Astrocyte of the spinal cord (primary cell): ENCODE results near the gene SLC2A9.
"Not testable (repeated sequence)": the region's sequence is repeated elsewhere in the genome, so short reads cannot be mapped to it uniquely, and the experiment has no call there.

Source experiments
- DNase-seq: peaks from one replicate; pipeline ENCODE4 v3.0.0; 2011; ENCODE audit warnings: low read depth, low spot score
- H3K4me3 ChIP-seq: 2 replicates; pipeline ENCODE4 v1.5.1; 2011; ENCODE audit warnings: low read depth, mild to moderate bottlenecking, low read length, moderate library complexity
- in situ Hi-C: cut with HindIII; loops from 2 replicates; pipeline ENCODE4 v1.10.0; 2017; ENCODE audit warnings: low sequenced_read_pairs
- TF ChIP-seq, protein P1 (sequence below): IDR thresholded peaks from 2 replicates; pipeline ENCODE4 v1.5.1; 2012; ENCODE audit warnings: low read depth, mild to moderate bottlenecking, low read length, inconsistent platforms

The SLC2A9 gene

GRCh38 chr4:9983211-9983610 lies 38.1 kb downstream of the SLC2A9 start:
- in situ Hi-C loops = no loop called here
- TF ChIP-seq, protein P1, sequence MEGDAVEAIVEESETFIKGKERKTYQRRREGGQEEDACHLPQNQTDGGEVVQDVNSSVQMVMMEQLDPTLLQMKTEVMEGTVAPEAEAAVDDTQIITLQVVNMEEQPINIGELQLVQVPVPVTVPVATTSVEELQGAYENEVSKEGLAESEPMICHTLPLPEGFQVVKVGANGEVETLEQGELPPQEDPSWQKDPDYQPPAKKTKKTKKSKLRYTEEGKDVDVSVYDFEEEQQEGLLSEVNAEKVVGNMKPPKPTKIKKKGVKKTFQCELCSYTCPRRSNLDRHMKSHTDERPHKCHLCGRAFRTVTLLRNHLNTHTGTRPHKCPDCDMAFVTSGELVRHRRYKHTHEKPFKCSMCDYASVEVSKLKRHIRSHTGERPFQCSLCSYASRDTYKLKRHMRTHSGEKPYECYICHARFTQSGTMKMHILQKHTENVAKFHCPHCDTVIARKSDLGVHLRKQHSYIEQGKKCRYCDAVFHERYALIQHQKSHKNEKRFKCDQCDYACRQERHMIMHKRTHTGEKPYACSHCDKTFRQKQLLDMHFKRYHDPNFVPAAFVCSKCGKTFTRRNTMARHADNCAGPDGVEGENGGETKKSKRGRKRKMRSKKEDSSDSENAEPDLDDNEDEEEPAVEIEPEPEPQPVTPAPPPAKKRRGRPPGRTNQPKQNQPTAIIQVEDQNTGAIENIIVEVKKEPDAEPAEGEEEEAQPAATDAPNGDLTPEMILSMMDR = no peak
- no peak for DNase-seq
- H3K4me3 ChIP-seq = no peak overlapping the region

- DNase-seq, in situ Hi-C loops, H3K4me3 ChIP-seq: not testable (repeated sequence)
Measured at GRCh38 chr4:9981899-9982298, 39.4 kb downstream of the SLC2A9 start.

GRCh38 chr4:9980898-9981297 lies 40.4 kb downstream of the SLC2A9 start:
- in situ Hi-C loops = no loop called here
- no peak for DNase-seq
- TF ChIP-seq, protein P1 = no peak
- H3K4me3 ChIP-seq = no peak overlapping the region

DNA sequence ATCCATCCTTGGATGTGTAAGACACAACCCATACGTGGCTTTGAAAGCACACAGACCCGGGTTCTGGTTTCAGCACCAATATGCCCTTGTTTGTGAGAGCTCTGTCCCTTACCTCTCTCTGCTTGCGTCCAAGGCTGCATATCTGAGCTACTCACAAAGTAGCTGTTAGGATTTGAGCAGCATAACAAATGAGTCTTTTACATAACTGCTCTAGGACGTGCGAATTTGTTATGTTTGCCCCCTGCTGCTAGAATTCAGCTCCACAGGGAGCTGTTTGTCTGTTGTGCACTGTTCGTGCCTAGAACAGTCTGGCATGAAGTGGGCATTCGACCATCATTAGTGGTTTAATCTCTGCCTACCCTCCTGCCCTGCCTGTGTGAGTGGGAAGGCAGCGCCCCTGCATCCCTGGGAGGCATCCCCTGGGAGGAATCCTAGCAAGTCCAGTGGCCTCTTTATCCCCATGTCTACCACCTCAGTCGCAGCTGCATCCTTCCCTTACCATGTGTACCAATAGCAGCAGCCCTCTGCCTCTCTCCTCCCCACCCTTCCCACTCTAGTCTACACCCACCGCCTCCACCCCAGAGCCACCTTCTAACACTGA lies 42.1 kb downstream of the SLC2A9 start:
- TF ChIP-seq, protein P1 = no peak
- H3K4me3 ChIP-seq = no peak overlapping the region
- in situ Hi-C loops = no loop called here
- DNase-seq = no peak

- DNase-seq = no peak
- no peak overlapping the region for H3K4me3 ChIP-seq
- TF ChIP-seq, protein P1 = no peak
- in situ Hi-C loops = no loop called here
Measured at GRCh38 chr4:9977518-9978031, 43.7 kb downstream of the SLC2A9 start.

DNA sequence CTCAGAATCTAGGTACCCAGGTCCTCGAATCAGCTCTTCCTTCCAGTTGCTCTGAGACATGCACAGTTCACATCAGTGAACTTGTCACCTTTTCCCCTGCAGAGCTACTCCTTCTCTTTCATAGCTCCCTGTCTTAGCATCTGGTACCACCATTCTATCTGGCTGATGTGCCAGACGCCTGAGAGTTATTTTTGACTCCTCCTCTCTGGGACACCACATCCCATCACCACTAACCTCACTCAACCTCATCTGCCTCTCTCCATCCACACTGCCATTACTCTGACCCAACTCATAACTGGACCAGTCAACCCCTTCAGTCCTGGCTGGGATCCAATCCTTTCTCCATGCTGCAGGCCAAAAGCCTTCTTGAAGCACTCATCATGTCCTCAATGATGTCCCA lies 44.5 kb downstream of the SLC2A9 start:
- no peak for DNase-seq
- H3K4me3 ChIP-seq = no peak overlapping the region
- TF ChIP-seq, protein P1 = no peak
- in situ Hi-C loops = no loop called here

GRCh38 chr4:9976293-9976692 lies 45.0 kb downstream of the SLC2A9 start:
- no peak overlapping the region for H3K4me3 ChIP-seq
- TF ChIP-seq, protein P1 = no peak
- DNase-seq = no peak
- in situ Hi-C loops = no loop called here
